Pons (tissue), 1 donor: ENCODE measurements around the gene SLC8A2.

ENCODE experiments used
- DNase-seq: peaks from one replicate; pipeline ENCODE4 v3.0.0-alpha.2; 2016; ENCODE audit warnings: low spot score

The SLC8A2 gene

GRCh38 chr19:47471733-47472457, at the start of gene SLC8A2:
TSS of gene SLC8A2 (minus strand) at chr19:47471893. CDS start at chr19:47466403, 5,490 bp downstream.
- peak; percentile 42 for DNase-seq

GRCh38 chr19:47520839-47521238, 49.1 kb upstream of the SLC8A2 start:
- DNase-seq: no peak

- DNase-seq: no peak
Measured at GRCh38 chr19:47520343-47520806, 48.7 kb upstream of the SLC8A2 start.

DNA sequence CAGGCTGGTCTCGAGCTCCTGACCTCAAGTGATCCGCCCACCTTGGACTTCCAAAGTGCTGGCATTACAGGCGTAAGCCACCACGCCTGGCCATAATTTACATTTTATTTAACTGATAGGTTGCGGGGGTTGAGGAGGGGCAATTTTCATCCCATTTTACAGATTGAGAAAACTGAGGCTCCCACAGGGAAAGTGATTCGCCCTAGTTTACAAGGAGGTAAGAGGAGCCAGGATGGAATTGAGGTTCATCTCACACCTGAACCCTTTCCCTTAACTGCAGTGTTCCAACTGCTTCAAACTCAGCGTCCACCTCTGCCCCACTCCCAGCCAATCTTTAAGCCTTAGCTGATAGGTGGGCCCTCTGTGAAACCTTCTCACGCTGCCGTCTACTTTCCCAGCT, 47.2 kb upstream of the SLC8A2 start:
- DNase-seq: no peak

DNA sequence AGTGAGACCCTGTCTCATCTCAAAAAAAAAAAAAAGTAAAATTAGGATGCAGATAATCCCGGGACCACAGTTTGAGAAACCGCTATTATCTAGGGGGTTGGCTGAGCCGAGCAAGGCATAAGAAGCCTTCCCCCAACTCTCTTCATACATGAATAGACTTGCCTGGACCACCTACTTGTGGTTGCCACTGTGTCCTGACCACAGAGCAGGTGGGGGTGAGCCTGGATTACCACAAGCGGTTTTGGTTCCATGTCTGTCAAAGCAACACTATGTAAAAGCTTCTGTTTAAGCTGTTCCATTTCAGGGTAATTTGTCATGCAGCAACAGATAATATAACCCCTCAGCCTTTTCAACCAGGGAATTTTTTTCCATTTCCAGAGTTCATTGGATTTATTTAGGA, 46.4 kb upstream of the SLC8A2 start:
- no peak for DNase-seq

GRCh38 chr19:47514869-47515588, 43.3 kb upstream of the SLC8A2 start, which contains the start of gene NAPA:
TSS of gene NAPA (minus strand) at chr19:47515063. CDS start at chr19:47514940, 123 bp downstream.
- peak; percentile 100 for DNase-seq

GRCh38 chr19:47514151-47514868, 42.6 kb upstream of the SLC8A2 start:
- DNase-seq: no peak

- DNase-seq: no peak
Measured at GRCh38 chr19:47512948-47513319, 41.2 kb upstream of the SLC8A2 start.

- DNase-seq: no peak
Measured at GRCh38 chr19:47512183-47512947, 40.7 kb upstream of the SLC8A2 start.

DNA sequence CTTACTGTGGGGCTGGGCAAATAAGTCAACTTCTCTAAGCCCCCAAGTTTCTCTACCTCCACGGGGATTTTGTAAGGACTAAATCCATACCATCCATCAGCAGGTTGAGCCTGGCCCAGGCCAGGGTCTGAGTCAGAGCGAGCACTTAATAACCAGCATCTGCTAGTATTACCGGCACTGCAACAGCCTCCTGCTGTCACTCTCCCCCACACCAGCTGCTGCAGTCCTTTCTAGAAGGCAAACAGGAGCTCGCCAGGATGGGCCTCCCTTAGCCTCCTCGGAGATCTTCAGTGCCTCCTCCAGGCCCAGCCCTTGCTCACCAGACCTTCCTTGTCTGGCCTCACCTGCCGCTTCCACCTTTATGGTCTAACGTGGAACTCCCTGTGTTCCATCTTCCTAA, 40.0 kb upstream of the SLC8A2 start:
- DNase-seq: no peak

DNA sequence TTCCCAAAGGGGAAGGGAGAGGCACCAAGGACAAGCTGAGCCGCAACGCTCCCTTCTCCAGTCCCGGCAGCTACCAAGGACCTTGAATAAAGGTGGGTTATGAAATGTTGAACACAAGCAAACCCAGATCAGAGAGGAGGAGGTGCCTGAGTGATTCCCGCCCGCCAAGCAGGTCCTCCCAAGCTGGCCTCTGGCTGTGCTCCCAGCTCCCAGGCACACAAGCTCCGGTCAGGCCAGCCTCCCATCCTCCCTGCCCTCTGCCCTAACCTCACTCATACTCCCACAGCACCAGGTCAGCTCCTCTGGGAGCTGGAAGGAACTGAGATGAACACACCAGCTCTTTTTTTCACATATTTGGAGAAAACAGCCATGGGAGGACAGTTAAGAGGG, 39.4 kb upstream of the SLC8A2 start:
- DNase-seq: no peak

GRCh38 chr19:47510516-47511127, 38.9 kb upstream of the SLC8A2 start:
- DNase-seq: no peak

DNA sequence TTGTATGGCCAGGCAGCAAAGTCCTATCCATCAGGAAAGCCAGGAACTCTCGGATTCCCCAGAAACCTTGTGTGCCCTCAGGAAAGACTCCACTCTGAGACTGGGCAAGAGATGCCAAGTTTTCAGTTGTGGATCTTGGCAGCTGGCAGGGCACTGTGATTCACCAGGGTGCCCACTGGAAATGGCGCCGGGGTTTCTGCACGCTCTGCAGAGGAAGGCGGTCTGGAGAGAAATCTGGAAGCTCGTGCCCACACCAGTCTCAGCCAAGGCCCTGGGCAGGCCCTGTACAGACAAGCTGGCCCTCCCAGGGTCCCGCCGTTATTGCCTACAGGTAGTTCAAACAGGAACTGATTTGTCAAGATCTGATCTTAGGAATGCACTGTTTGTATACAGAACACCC, 38.3 kb upstream of the SLC8A2 start:
- DNase-seq: peak; percentile 34

DNA sequence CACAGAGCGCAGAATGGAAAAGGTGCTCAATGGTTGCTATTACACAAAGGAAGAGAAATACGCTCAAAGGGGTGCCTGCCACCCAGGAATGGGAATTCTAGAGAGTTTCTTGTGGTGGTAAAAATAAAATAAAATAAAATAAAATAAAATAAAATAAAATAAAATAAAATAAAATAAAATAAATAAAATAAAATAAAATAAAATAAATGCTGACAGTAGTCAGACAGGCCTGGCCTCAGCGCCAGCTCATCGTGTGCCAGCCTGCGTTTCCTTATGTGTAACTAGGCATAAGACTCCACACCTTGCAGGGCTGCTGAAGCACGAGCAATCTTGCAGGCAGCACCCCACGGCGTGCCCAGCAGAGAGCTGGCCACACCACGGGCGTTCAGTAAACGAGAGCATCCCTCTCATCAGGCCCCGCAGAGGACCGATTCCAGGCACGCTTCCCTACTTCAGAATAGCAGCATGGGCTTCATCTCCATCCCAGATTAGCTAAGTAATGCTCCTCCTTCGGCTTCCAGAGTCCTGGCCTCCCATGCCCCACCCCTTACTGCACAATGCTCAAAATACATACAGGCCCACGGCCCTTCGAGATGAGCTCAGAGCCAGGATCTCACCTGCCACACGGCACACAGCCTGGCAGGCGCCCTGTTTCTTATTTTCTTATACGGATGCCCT, 37.6 kb upstream of the SLC8A2 start:
- no peak for DNase-seq

DNA sequence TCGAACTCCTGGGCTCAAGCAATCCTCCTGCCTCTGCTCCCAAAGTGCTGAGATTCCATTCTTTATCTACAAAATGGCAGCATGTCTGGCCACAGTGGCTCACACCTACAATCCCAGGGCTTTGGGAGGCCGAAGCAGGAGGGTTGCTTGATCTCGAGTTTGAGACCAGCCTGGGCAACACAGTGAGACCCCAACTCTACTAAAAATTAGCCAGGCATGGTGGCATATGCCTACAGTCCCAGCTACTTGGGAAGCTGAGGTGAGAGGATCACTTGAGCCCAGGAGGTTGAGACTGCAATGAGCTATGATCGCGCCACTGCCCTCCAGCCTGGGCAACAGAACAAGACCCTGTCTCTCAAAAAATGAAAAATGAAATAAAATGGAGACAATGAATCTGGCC, 37.0 kb upstream of the SLC8A2 start:
- no peak for DNase-seq

- DNase-seq: no peak
Measured at GRCh38 chr19:47507924-47508553, 36.3 kb upstream of the SLC8A2 start.

DNA sequence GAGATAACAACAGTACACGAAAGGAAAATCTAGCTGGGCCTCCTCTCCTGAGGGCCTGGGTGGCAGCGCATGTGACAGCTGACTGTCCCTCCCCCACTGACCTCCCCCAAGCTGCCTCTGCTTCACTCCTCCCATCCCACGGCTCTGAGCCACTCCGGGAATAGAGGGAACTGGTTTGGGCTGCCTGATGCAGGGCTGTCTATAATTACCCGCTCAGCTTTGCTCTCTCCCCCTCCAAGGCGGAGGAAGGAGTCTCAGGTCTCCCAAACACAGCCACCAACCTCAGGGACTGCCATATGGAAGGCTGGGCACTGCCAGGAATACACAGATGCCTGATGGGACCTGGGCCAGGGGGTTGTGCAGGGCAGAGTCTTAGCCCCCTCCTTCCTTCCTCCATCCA, 35.3 kb upstream of the SLC8A2 start:
- peak; percentile 44 for DNase-seq

DNA sequence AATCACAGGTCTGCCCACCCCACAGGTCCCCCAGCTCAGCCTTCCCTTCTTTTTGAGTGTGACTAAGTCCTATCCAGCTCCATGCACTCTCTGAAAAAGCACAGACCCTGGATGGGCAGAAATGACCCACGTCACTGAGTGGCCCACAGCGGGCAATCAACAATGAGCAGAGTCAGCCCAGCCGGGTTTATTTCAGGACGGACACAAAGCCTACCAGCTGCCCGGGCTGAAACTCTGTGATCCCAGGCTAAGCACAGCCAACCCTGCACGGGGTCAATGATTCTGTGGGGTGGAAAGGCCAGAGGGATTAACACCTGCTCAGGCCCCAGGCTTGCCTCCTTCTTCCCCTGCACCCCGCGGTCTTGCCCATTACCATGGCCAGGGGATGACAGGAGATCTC, 34.8 kb upstream of the SLC8A2 start:
- no peak for DNase-seq

- DNase-seq: no peak
Measured at GRCh38 chr19:47505506-47505905, 33.8 kb upstream of the SLC8A2 start.

DNA sequence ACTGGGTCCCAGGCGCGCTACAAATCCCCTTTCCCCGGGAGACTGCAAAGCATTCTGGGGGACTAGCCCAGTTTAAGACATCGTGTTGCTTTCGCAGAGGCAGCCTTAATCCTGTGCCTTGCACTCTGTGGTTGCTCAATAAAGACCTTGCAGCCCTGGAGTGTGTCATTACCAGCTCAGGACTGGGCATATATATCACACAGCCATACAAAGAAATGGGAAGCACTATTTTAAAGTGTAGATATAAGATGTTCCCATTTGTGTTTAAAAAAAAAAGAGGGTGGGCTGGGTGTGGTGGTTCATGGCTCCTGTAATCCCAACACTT, 32.1 kb upstream of the SLC8A2 start:
- no peak for DNase-seq
